Measurements from ENCODE around the gene STARD8.
A peak's percentile ranks its signal among the peaks of the same experiment; 100 is the strongest.

The STARD8 gene

GRCh38 chrX:68644861-68645260 lies 2.6 kb upstream of the STARD8 start:
- H3K36me3 ChIP-seq (ENCODE audit: control insufficient read depth in 1 of 2, insufficient read depth in 2 of 2, low read length in 2 of 2) = no peaks in the 10 kb centered on the region
- no peak overlapping the region for H3K27ac ChIP-seq (ENCODE audit: low read depth, low read length)
- no peak overlapping the region for H3K4ac ChIP-seq (ENCODE audit: low read depth, low read length)
- H2AFZ ChIP-seq (ENCODE audit: insufficient read depth, low read length, poor library complexity) = no peak overlapping the region
- DNase-seq = no peak
- H3K9ac ChIP-seq (ENCODE audit: low read length) = no peak overlapping the region
- no CpG with 5 or more reads among the region's 2 CpGs for WGBS (ENCODE audit: extremely low coverage, insufficient coverage, insufficient read length)
- no peak overlapping the region for H3K4me3 ChIP-seq (ENCODE audit: low read depth, low read length)
- H3K9me3 ChIP-seq (ENCODE audit: insufficient read depth, low read depth, low read length) = no peaks in the 10 kb centered on the region
- H3K14ac ChIP-seq (ENCODE audit: low read length) = no peak overlapping the region
- H3K27me3 ChIP-seq (ENCODE audit: insufficient read depth, low read length) = no peaks in the 10 kb centered on the region
- H3K79me1 ChIP-seq (ENCODE audit: low read length) = no peaks in the 10 kb centered on the region
- no peak overlapping the region for H3K23ac ChIP-seq (ENCODE audit: low read length)
- no peak overlapping the region for H4K91ac ChIP-seq (ENCODE audit: low read depth, low read length)
- H4K12ac ChIP-seq (ENCODE audit: low read depth, low read length) = no peak overlapping the region
- H2BK12ac ChIP-seq (ENCODE audit: low read length) = no peak overlapping the region
- H3K18ac ChIP-seq (ENCODE audit: low read length) = no peak overlapping the region
- no peak overlapping the region for H4K8ac ChIP-seq (ENCODE audit: low read depth, low read length)
- H3K79me2 ChIP-seq (ENCODE audit: control insufficient read depth, insufficient read depth, low read length, poor library complexity) = no peaks in the 10 kb centered on the region
- H3K4me2 ChIP-seq (ENCODE audit: low read length) = no peak overlapping the region
- H3K4me1 ChIP-seq (ENCODE audit: control insufficient read depth in 1 of 2, insufficient read depth in 2 of 2, low read length in 2 of 2) = peaks cover 0 to 11% of the 10 kb centered on the region in 2 experiments
- no peak overlapping the region for H2AK5ac ChIP-seq (ENCODE audit: low read length)
- no peak overlapping the region for H2BK120ac ChIP-seq (ENCODE audit: insufficient read depth, low read length, poor library complexity)
- H2BK5ac ChIP-seq (ENCODE audit: low read depth, low read length, poor library complexity) = no peak overlapping the region

- Histone ChIP-seq H4K8ac (ENCODE audit: low read depth, low read length) (no peak overlapping the region), H3K9me3 (ENCODE audit: insufficient read depth, low read depth, low read length) (no peaks in the 10 kb centered on the region), H3K79me2 (ENCODE audit: control insufficient read depth, insufficient read depth, low read length, poor library complexity) (no peaks in the 10 kb centered on the region), H2BK12ac (ENCODE audit: low read length) (no peak overlapping the region), H3K18ac (ENCODE audit: low read length) (no peak overlapping the region), H3K4me2 (ENCODE audit: low read length) (no peak overlapping the region), H3K79me1 (ENCODE audit: low read length) (no peaks in the 10 kb centered on the region), H2BK5ac (ENCODE audit: low read depth, low read length, poor library complexity) (no peak overlapping the region), H4K12ac (ENCODE audit: low read depth, low read length) (no peak overlapping the region), H3K27ac (ENCODE audit: low read depth, low read length) (no peak overlapping the region), H3K9ac (ENCODE audit: low read length) (no peak overlapping the region), H4K91ac (ENCODE audit: low read depth, low read length) (no peak overlapping the region), H3K14ac (ENCODE audit: low read length) (no peak overlapping the region), H3K4ac (ENCODE audit: low read depth, low read length) (no peak overlapping the region), H3K36me3 (ENCODE audit: control insufficient read depth in 1 of 2, insufficient read depth in 2 of 2, low read length in 2 of 2) (no peaks in the 10 kb centered on the region), H3K4me3 (ENCODE audit: low read depth, low read length) (no peak overlapping the region), H2BK120ac (ENCODE audit: insufficient read depth, low read length, poor library complexity) (no peak overlapping the region), H3K23ac (ENCODE audit: low read length) (no peak overlapping the region), H3K4me1 (ENCODE audit: control insufficient read depth in 1 of 2, insufficient read depth in 2 of 2, low read length in 2 of 2) (peaks cover 0 to 15% of the 10 kb centered on the region in 2 experiments), H2AK5ac (ENCODE audit: low read length) (no peak overlapping the region), H3K27me3 (ENCODE audit: insufficient read depth, low read length) (no peaks in the 10 kb centered on the region), H2AFZ (ENCODE audit: insufficient read depth, low read length, poor library complexity) (no peak overlapping the region)
- no peak for DNase-seq
- WGBS (ENCODE audit: extremely low coverage, insufficient coverage, insufficient read length) = no CpG with 5 or more reads among the region's 1 CpG
These were observed 1.0 kb upstream of the STARD8 start for GRCh38 chrX:68646421-68646820.

- no peak overlapping the region for H3K4ac ChIP-seq (ENCODE audit: low read depth, low read length)
- H4K12ac ChIP-seq (ENCODE audit: low read depth, low read length) = no peak overlapping the region
- H3K4me3 ChIP-seq (ENCODE audit: low read depth, low read length) = no peak overlapping the region
- H3K4me2 ChIP-seq (ENCODE audit: low read length) = peak overlapping the region; percentile 39
- H2BK5ac ChIP-seq (ENCODE audit: low read depth, low read length, poor library complexity) = no peak overlapping the region
- no peak overlapping the region for H2BK120ac ChIP-seq (ENCODE audit: insufficient read depth, low read length, poor library complexity)
- H3K23ac ChIP-seq (ENCODE audit: low read length) = no peak overlapping the region
- H3K4me1 ChIP-seq (ENCODE audit: control insufficient read depth in 1 of 2, insufficient read depth in 2 of 2, low read length in 2 of 2) = peaks cover 0 to 15% of the 10 kb centered on the region in 2 experiments
- H3K27ac ChIP-seq (ENCODE audit: low read depth, low read length) = peak overlapping the region; percentile 38
- no peaks in the 10 kb centered on the region for H3K79me2 ChIP-seq (ENCODE audit: control insufficient read depth, insufficient read depth, low read length, poor library complexity)
- H2BK12ac ChIP-seq (ENCODE audit: low read length) = no peak overlapping the region
- no CpG with 5 or more reads among the region's 5 CpGs for WGBS (ENCODE audit: extremely low coverage, insufficient coverage, insufficient read length)
- H3K27me3 ChIP-seq (ENCODE audit: insufficient read depth, low read length) = no peaks in the 10 kb centered on the region
- no peak overlapping the region for H2AK5ac ChIP-seq (ENCODE audit: low read length)
- DNase-seq = peak in 1 of 2 donors; percentile 25
- H3K14ac ChIP-seq (ENCODE audit: low read length) = no peak overlapping the region
- no peaks in the 10 kb centered on the region for H3K9me3 ChIP-seq (ENCODE audit: insufficient read depth, low read depth, low read length)
- H3K9ac ChIP-seq (ENCODE audit: low read length) = no peak overlapping the region
- H2AFZ ChIP-seq (ENCODE audit: insufficient read depth, low read length, poor library complexity) = no peak overlapping the region
- H4K91ac ChIP-seq (ENCODE audit: low read depth, low read length) = no peak overlapping the region
- H3K18ac ChIP-seq (ENCODE audit: low read length) = no peak overlapping the region
- H3K36me3 ChIP-seq (ENCODE audit: control insufficient read depth in 1 of 2, insufficient read depth in 2 of 2, low read length in 2 of 2) = peaks cover 0 to 2% of the 10 kb centered on the region in 2 experiments
- H4K8ac ChIP-seq (ENCODE audit: low read depth, low read length) = no peak overlapping the region
- H3K79me1 ChIP-seq (ENCODE audit: low read length) = no peaks in the 10 kb centered on the region
These were observed 1.5 kb downstream of the STARD8 start for GRCh38 chrX:68648960-68649359.

GRCh38 chrX:68650491-68650890 lies 3.0 kb downstream of the STARD8 start:
- Histone ChIP-seq H3K4me2 (ENCODE audit: low read length) (no peak overlapping the region), H4K12ac (ENCODE audit: low read depth, low read length) (no peak overlapping the region), H3K18ac (ENCODE audit: low read length) (no peak overlapping the region), H3K27ac (ENCODE audit: low read depth, low read length) (no peak overlapping the region), H3K14ac (ENCODE audit: low read length) (no peak overlapping the region), H3K9ac (ENCODE audit: low read length) (no peak overlapping the region), H3K4me1 (ENCODE audit: control insufficient read depth in 1 of 2, insufficient read depth in 2 of 2, low read length in 2 of 2) (peaks cover 0 to 15% of the 10 kb centered on the region in 2 experiments), H3K4me3 (ENCODE audit: low read depth, low read length) (no peak overlapping the region), H3K36me3 (ENCODE audit: control insufficient read depth in 1 of 2, insufficient read depth in 2 of 2, low read length in 2 of 2) (peaks cover 0 to 2% of the 10 kb centered on the region in 2 experiments), H4K91ac (ENCODE audit: low read depth, low read length) (no peak overlapping the region), H3K79me2 (ENCODE audit: control insufficient read depth, insufficient read depth, low read length, poor library complexity) (no peaks in the 10 kb centered on the region), H3K4ac (ENCODE audit: low read depth, low read length) (no peak overlapping the region), H2BK5ac (ENCODE audit: low read depth, low read length, poor library complexity) (no peak overlapping the region), H3K9me3 (ENCODE audit: insufficient read depth, low read depth, low read length) (no peaks in the 10 kb centered on the region), H3K23ac (ENCODE audit: low read length) (no peak overlapping the region), H3K27me3 (ENCODE audit: insufficient read depth, low read length) (no peaks in the 10 kb centered on the region), H3K79me1 (ENCODE audit: low read length) (no peaks in the 10 kb centered on the region), H2BK120ac (ENCODE audit: insufficient read depth, low read length, poor library complexity) (no peak overlapping the region), H2AFZ (ENCODE audit: insufficient read depth, low read length, poor library complexity) (no peak overlapping the region), H4K8ac (ENCODE audit: low read depth, low read length) (no peak overlapping the region), H2BK12ac (ENCODE audit: low read length) (no peak overlapping the region), H2AK5ac (ENCODE audit: low read length) (no peak overlapping the region)
- no peak for DNase-seq
- no CpG with 5 or more reads among the region's 3 CpGs for WGBS (ENCODE audit: extremely low coverage, insufficient coverage, insufficient read length)
